ENCODE measurements around the gene SLC9A9.

The SLC9A9 gene

DNA sequence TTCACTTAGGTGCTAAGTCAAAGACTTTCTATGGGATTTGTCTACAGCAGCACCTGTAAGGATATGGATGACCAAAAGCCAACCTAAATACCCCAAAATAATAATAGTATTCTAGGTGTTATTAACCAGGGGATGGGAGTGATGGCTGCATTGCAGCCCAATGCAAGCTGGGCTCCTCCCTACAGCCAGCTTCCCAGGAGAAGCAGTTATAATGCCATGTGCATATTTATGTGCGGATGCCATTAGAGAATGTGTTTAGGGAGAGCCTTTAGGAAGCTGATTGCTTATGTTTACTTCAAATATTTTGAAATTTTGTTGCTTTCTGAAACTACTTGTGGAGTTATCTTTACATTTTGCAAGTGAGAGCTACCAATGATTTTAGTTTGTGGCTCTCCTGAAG, 491.4 kb downstream of the SLC9A9 start:
- no peak for DNase-seq (ENCODE audit: low read depth)

DNA sequence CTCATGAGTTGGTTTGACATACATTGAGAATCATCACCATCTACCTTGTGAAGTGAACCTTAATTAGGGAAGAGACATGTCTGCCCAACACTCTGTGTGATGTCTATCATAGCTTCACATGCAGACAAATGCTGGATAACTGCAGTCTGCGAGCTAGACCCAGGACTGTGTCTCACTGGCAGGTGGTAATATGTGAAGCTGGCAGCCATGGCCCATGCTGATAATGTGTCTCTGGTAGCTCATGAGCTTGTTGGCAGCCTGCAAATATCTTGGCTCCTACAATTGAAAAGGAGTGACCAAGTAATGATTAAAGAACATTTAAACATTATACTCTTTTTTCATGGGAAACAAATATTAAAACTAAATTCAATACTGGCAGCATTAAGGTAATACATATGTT, 493.9 kb downstream of the SLC9A9 start:
- DNase-seq (ENCODE audit: low read depth): no peak

DNA sequence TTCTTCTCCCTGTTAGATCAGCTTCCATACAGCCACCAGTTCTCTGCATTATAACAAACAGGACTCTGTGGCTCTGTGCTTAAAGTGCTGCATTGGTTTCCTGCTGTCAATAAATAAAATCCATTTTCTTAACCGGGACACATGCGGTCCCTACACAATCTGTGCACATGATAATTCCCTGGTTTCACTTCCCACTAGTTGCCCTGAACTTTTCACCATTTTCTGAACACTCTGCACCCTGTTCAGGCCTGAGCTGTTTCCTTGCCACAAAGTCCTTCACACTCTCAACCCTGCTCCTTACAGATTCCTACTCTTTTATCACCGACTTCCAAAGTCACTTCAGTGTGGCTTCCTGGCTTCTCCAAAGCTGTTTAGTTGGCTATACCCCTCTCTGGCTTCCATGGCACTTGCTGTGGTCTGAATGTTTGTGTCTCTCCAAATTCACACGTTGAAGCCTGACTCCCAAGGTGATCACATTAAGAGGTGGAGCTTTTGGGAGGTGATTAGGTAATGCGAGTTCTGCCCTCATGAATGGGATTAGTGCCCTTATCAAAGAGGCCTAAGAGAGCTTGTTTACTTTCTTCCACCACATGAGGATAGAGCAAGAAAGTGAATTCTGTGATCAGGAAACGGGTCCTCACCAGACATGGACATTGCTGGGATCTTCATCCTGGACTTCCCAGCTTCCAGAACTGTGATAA, 495.3 kb downstream of the SLC9A9 start:
- no peak for DNase-seq (ENCODE audit: low read depth)

DNA sequence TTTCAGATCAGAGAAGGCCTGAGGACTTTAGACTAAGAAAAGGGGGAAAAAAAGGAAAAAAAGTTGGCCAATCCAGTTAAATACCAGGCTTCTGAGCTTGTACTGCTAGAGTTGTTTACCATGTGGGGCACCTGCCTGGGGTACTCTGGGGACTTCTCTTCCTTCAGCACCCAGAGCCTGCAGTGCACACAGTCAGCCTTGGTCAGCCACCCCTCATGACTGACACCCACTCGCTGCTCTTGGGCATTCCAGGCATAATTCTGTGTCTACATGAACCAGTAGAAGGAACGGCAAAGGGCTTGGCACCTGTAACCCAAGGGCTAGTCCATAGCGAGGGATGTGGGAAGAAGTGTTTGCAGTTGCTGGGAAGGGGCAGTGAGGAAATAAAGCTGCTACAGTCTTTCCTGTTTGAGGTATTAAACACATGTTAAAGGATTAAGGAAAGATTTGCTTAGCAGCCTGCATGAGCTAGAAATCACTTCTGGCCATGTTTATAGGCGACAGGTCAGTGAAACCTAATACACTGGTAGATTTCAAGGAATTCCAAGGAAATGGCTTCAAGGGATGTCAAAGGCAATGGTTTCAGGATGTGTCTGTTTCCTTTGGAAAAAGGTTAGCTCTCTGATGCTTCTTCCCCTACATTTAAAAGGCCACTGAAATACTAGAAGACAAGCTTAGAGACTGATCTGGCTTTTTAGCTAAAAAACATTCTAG, 496.2 kb downstream of the SLC9A9 start:
- no peak for DNase-seq (ENCODE audit: low read depth)

DNA sequence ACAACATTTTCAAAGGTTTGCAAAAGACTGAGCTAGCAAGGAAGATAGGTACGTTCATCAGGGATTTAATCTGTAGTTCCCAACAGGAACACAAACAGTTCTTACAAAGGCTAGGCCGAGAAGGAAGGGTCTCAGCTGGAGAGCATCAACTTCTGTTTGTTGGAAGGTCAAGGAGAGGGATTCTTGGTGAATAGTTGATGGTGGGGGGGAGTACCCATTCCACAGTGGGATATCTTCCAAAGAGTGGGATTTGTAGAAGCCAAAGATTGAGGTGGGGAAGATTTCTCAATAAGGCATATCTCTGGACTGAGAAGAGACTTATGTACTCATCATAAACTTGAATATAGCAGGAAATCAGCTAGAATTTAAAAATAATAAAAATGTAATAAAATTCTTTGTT, 496.9 kb downstream of the SLC9A9 start:
- DNase-seq (ENCODE audit: low read depth): no peak

DNA sequence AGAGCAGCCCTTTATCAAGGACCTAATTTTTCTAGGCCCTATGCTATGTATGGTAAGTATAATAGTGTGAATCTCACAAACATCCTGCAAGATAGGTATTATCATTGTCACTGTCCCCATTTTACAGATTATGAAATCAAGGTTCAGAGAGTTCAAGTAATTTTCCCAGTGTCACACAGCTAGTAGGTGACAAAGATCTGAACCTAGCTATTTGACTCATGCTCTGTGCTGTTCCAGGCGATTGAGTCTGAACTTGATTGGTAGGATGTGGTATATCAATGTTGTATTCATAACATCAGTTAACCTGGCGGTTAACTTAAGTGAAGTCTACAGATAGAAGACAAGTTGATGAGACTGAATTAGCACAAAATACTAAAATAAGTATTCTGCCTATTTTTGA, 498.8 kb downstream of the SLC9A9 start:
- no peak for DNase-seq (ENCODE audit: low read depth)

DNA sequence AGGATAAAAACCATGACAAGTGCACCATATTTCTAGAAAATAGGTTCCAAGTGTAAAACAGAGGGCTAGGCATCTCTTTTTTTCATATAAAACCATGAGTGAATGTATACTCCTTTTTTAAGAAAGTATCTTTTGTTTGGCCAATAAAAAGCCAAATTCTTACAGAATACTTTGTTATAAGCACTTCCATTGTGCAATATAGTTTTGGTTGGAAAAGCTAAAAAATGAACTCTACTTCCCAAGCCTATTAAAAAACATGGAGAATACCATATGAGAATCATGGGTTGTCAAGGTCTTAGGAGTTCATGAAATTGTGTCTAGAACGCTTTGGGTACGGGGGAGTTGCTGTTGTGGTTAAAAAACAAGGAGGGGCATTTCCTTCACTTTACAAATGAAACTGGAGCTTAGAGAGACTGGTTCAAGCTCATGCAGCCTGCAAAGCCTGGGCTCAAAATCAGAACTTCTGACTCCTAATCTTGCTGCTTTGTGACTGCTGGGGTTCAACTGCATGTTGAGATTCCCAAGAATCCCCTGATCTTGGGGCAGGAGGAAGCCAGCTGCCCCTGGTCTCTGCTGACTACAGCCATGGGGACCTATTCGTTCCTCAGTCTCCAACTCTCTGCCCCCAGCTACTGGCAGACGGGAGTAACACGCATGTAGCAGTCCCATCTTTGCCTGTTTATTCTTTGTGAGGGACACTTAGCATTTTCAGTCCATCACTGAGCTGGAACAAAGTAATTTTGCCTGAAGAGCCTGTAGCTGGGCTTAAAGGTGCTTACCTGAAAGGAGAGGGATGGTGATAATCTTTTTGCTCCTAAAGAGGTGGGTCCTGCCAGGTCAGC, 499.6 kb downstream of the SLC9A9 start:
- no peak for DNase-seq (ENCODE audit: low read depth)

DNA sequence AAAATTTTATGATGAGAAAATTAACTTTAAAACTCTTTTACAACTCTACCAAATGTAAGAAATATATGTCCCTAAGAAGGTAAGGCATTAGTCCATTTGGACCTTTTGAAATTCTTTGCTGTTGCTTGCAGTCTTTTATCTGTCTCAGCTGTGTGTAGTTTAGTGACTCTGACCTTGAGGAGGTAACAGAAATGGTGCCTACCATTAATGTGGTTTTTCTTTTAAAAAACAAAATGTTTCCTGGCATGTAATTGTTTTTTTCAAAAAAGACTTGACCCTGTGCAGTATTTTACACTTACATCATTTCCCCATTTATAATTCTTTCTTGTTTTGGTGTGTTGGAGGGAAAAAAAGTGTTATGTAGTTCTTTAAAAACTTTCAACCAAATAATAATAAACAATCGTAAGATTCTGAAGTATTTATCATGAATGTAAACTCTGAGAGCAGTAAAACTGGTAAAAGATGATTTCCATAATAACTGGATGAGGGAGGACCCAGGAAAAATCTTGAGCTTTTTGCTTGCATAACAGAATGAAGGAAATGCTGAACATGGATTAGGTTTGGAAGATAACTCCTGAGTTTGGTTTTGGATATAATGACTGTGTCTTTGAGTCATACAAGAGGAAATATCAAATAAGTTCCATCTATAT, 503.6 kb downstream of the SLC9A9 start:
- DNase-seq (ENCODE audit: low read depth): no peak

DNA sequence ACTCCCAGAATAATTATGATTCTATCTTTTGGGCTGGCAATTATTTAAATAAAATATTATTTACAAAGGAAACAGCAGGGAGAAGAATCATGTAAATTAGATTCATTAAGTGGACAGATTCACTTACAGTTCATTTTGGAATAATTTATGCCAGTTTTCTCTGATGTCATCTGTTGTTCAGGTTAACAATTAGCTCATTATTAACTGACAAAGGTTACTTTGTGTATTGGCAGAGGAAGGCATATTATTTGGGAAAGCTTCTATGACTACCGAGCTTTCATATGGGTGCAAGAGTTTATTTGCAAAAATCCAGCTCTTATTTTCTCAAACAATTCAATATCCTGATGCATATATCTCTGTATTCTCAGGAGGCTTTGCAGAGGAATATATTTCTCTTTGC, 504.3 kb downstream of the SLC9A9 start:
- no peak for DNase-seq (ENCODE audit: low read depth)

DNA sequence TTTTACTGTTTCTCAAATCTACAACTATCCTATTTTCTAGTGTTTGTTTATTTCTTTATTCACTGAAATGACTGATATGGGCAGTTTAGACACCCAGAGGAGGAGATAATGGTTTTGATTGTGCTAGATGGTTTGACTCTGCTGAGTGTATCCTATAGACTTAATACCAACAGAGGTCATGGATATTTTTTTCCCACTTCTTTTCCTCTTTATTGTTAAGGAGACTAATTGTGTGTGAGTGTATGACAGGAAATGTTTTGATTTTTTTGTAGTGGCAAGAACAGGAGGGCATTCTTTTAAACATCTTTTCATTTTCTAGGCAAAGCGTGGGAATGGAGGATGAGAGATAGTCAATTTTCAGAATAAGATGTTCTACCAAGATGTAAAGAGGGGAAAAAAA, 505.2 kb downstream of the SLC9A9 start:
- no peak for DNase-seq (ENCODE audit: low read depth)

DNA sequence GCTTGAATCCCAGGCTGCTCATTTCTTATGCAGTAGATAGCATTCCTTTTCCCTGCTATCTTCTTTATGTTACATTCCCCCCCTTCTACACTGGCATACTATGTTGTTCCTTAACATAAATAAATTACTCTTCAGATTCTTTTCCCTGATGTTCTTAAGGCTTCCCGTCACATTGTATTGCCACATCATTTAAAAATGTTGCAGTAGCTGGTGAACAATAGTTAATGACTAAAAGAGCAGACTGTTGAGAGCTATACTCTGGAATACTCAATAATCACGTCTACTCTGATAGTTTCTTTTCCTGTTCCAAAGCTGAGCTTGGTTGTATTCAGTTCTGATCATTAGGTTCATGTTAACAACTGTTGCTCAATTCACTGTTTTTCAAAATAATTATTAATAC, 508.8 kb downstream of the SLC9A9 start:
- no peak for DNase-seq (ENCODE audit: low read depth)

DNA sequence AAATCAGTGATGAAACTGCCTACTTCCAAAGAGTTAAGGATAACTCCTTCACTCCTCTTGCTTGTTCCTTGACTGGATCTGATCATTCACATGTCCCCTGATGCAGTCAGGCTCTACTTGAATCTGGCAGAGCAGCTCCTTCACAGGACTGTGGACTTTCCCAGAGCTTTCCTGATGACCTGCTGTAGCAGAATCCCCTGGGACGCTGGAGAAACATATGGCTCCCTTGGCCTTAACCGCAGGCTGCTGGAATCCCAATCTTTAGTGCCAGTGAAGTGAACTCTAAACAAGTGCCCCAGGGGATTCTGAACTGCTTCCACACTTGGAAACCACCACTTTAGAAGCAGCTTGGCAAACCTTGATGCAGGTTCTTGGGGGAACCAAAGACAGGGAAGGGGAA, 510.9 kb downstream of the SLC9A9 start:
- DNase-seq (ENCODE audit: low read depth): no peak

DNA sequence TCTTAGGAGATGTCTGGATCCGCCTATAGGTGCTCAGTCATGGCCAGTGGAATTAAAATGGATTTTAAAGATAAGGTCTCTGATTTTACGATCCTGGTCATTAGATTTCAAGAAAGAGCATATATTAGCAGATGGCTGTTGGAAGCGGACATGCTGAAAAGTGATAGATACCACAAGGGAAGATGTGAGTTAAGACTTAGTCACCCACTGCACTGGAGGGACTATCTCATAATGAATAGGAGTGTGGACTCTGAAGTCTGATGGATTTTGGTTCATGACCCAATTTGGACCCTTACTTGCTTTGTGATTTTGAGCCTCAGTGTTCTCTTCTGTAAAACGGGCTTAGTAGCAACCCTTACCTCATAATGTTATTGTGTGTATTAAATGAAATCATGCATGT, 514.0 kb downstream of the SLC9A9 start:
- no peak for DNase-seq (ENCODE audit: low read depth)

DNA sequence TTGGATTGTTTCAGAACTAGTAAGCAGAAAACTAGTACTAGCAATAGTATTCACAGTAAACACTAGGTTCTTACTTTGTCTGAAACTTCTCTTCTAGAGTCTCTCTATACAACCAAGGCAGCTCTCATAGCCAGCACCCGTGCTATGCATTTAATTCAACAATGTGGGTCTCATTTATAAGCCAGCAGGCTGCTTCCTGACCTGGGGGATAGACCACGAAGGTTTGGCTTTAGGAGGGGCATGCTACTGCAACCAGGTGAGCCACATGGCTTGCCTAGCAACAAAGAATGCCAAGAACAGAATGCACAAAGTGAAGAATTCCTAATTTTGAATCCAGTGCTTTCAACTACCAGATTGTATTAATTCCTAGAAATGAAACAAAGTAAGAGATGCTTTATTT, 514.9 kb downstream of the SLC9A9 start:
- DNase-seq (ENCODE audit: low read depth): no peak

DNA sequence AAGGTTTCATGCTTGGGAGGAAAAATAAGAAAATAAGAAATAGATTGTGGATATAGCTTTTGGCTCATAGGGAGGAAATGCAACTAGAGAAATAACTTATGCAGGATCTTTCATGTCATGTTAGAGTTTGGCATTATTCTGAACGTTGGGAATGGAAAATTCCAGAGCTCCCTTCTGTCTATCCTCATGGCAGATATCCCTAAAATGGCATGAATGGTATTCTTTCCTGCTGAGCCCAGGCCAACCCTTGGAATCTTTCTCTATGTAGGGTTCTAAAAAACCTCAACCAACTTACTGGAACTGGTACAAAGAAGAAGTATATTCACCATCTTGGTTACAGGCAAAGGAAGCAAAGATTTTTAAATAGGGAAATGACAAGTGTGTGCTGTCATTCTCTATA, 516.2 kb downstream of the SLC9A9 start:
- DNase-seq (ENCODE audit: low read depth): no peak

DNA sequence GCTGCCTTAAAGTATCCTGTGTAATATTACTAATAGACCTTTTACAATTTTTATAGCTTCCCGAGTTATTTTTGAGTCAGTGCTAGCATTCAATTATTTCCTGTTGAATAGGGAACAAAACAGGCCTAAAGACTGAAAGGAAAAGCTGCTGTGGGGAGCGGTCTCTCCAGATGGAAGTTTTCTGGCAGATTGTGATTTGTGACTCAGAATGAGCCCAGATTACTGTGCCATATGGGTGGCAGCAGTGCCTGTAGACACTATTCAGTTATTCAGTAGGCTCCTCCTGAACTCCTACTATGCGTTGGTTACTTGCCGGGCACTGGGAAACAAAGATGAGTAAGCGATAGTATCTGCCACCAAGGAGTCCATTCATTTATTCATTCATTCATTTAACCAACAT, 516.9 kb downstream of the SLC9A9 start:
- DNase-seq (ENCODE audit: low read depth): no peak

DNA sequence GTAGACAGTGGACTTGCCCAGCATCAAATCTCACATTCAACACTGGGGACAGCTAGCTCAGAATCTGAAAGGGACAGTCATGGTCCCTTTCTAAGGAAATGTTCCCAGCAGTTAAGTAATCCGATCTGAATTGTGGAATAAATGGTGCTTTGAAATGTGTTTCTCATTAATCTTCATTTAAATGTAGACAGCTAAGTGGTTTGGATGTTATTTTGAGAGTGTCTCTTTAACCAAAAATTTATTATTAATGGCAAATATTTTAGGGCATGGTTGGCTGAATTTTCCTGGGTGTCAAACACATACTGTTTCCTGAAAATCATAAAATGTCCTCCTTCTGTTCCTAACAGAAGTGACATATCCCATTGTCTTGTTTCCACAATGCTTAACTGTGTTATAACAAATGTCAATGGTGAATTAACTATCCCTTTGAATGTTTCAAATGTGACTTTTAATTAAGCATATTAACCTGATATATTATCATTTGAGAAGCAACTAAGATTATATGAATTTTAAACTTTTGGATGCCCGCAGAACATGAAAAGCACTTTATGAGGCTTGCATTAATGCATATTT, 517.9 kb downstream of the SLC9A9 start:
- DNase-seq (ENCODE audit: low read depth): no peak

DNA sequence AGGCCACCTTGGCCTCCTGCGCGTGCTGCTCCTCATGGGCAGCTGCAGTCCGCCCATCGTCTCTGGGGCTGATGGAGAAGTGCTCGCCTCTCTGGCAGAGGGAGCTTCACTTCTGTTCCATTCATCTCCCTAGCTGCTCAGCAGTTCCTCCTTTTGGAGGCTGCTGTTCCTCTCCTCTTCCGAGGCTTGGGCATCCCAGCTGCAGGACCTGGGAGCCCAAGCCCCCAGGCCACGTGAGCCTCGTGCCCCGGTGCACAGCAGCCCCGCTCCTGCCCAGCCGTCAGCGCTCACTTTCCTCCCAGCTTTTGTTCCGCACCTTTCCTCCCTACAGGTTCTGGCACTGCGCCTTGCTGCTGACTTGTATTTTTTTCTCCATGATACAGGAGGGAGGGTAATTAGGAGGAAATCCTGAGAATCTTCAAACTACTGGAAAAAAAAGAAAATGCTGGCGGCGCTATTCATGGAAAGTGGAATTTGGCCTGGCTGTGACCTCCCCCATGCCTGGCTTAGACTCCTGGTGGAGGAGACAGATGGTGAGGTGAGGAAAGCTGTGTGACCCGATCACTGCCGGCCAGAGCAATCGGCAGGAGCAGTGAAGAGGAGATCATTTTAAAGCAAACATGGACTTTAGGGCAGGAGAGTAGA, 518.6 kb downstream of the SLC9A9 start:
- DNase-seq (ENCODE audit: low read depth): no peak

DNA sequence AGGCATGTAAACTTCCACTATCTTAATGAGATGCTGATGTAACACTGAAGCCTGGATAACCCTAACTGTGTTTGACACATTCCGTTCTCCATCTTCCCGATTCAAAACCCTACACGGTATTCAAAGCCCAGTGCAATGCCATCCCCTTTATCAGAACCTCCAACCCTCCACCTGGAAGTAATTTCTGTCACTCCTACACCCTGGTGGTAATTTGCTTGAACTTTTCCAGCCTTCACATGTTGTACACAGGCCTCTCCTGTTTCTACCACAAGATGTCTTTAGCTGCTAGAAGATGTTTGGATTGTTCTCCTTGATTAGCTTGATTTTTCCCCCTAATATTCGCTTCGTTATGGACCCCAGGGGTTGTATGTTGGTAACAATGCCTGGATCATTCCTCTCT, 519.8 kb downstream of the SLC9A9 start:
- no peak for DNase-seq (ENCODE audit: low read depth)

DNA sequence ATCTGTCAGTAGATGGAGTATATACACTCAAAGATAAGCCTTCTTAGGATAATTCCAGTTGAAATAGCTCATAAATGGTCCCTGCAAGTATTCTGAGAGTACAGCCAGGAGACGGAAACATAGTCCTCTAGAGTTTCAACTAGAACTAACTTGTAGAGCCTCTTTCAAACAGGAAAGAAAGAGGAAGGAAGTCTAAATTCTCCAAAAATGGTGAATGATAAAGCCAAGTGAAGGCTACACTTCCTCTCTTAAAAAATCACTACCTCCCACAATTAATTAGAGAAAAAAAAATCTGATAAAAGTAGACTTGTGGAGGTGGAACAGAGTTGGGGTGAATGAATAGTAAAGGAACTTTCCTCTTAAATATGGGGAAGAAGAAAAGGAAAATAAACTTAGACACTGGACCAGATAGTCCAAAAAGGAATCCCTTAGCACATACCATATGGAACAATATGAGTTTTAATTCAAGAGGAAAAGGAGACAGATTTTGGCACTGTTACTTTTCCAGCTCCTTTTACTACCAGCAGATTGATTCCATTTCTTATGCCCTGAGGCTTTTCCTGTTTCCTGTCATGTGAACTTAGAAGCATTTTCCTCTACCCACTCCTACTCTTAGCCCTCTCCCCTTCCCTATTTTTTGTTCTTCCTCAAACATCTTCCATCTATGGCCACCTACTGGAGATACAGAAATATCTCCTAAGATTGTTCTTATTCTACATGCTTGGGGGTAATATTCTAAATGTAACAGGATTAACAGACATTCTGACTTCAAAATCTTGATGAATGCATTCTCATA, 521.1 kb downstream of the SLC9A9 start:
- no peak for DNase-seq (ENCODE audit: low read depth)
